HCT116 (cell line): ENCODE results near the gene ZNF367. TPM values are rescaled to one million over a fixed set of nuclear protein-coding genes. Genes with fewer than 3 reads are reported as not detected.

ENCODE experiments used
- ATAC-seq: fragments of 200-7000 bp; cut with Tn5 transposase; 2 replicates; pipeline ENCODE4 v1.9.1; 2020; ENCODE audit warnings: mild to moderate bottlenecking, moderate library complexity
- BruUV-seq: library from RNA; stranded (reverse); fragments of 400-500 nt; replicated peaks from 2 replicates; lab custom pipeline; 2021; lab: Mats Ljungman, UMichigan
- CTCF ChIA-PET: fragments of 300-600 bp; sonication (Branson Sonifier 250); formaldehyde crosslinking; loops from one replicate; lab custom pipeline; 2021; ENCODE audit warnings: antibody characterized with exemption; lab: Charles Lee
- POLR2A ChIA-PET: fragments of 300-600, 350-600 bp; sonication (Branson Sonifier 250); formaldehyde crosslinking; loops from one replicate; lab custom pipeline; 2021; ENCODE audit warnings: antibody characterized with exemption; lab: Charles Lee
- RAD21 ChIA-PET, 2 experiments: fragments of 300-600 bp; sonication (Branson Sonifier 250); formaldehyde crosslinking; loops; one replicate each; lab custom pipeline; 2023; ENCODE audit warnings: low total read pairs in 2 of 2; ENCODE audit not compliant: uncharacterized antibody in 2 of 2, unreplicated experiment in 2 of 2, low non-redundant PET in 1 of 2; lab: Charles Lee
- DNase-seq: peaks from one replicate; pipeline ENCODE4 v3.0.0-alpha.2; 2010; ENCODE audit warnings: low read depth, low spot score
- H2AFZ ChIP-seq: fragments of 200-600 bp; shearing (Covaris generic), sonication (generic); 2 replicates; pipeline ENCODE4 v1.6.1; 2017; ENCODE audit warnings: low read depth, mixed run types, mixed read lengths, antibody characterized with exemption, low read length; ENCODE audit not compliant: poor library complexity, severe bottlenecking
- H3K27ac ChIP-seq: 2 replicates; pipeline ENCODE4 v1.5.1; 2012; ENCODE audit warnings: low read depth, low read length
- H3K27me3 ChIP-seq: fragments of 200-600 bp; sonication (generic); 2 replicates; pipeline ENCODE4 v1.6.1; 2016; ENCODE audit warnings: mixed run types, low read length, mixed read lengths; ENCODE audit not compliant: insufficient read depth
- H3K36me3 ChIP-seq, 2 experiments: fragments of 200-500 bp in 1 of 2; fragments of 200-600 bp in 1 of 2; sonication (Bioruptor generic) in 1 of 2; sonication (generic) in 1 of 2; 2 replicates each; pipeline versions ENCODE4 v1.5.1 to v1.6.1; 2014 to 2016; ENCODE audit warnings: low read length in 2 of 2, inconsistent platforms in 1 of 2, mixed read lengths in 1 of 2, mixed run types in 1 of 2; ENCODE audit not compliant: insufficient read depth in 2 of 2, control insufficient read depth in 1 of 2
- H3K4me1 ChIP-seq, 2 experiments: fragments of 200-600 bp in 1 of 2; sonication (generic) in 1 of 2; 2 replicates each; pipeline versions ENCODE4 v1.5.1 to v1.6.1; 2012 to 2017; ENCODE audit warnings: low read length in 2 of 2, inconsistent platforms in 1 of 2, mild to moderate bottlenecking in 1 of 2, mixed read lengths in 1 of 2, mixed run types in 1 of 2, moderate library complexity in 1 of 2; ENCODE audit not compliant: insufficient read depth in 2 of 2, control insufficient read depth in 1 of 2
- H3K4me2 ChIP-seq: fragments of 200-600 bp; sonication (generic); 2 replicates; pipeline ENCODE4 v1.6.1; 2017; ENCODE audit warnings: mixed run types, low read length, mixed read lengths
- H3K4me3 ChIP-seq, 2 experiments: fragments of 200-600 bp in 1 of 2; sonication (generic) in 1 of 2; replicated peaks in 1 of 2; 2 replicates each; pipeline ENCODE4 v1.5.1; 2011 to 2016; ENCODE audit warnings: low read length in 2 of 2, control low read depth in 1 of 2, low read depth in 1 of 2, mild to moderate bottlenecking in 1 of 2, mixed read lengths in 1 of 2, mixed run types in 1 of 2
- H3K79me2 ChIP-seq: fragments of 200-600 bp; sonication (generic); 2 replicates; pipeline ENCODE4 v1.6.1; 2017; ENCODE audit warnings: mild to moderate bottlenecking, mixed run types, low read length, moderate library complexity, mixed read lengths; ENCODE audit not compliant: insufficient read depth
- H3K9ac ChIP-seq: fragments of 200-600 bp; sonication (generic); 2 replicates; pipeline ENCODE4 v1.6.1; 2016; ENCODE audit warnings: low read length, mixed read lengths
- H3K9me2 ChIP-seq: fragments of 200-600 bp; sonication (generic), shearing (Covaris generic); 2 replicates; pipeline ENCODE4 v1.6.1; 2017; ENCODE audit warnings: mixed run types, mild to moderate bottlenecking, moderate library complexity; ENCODE audit not compliant: insufficient read depth
- H3K9me3 ChIP-seq, 2 experiments: fragments of 200-500 bp in 1 of 2; fragments of 200-600 bp in 1 of 2; sonication (Bioruptor generic) in 1 of 2; sonication (generic) in 1 of 2; 2 replicates each; pipeline ENCODE4 v1.6.1; 2014 to 2017; ENCODE audit warnings: low read length in 2 of 2, mixed read lengths in 2 of 2, inconsistent platforms in 1 of 2, low read depth in 1 of 2, mild to moderate bottlenecking in 1 of 2, mixed run types in 1 of 2, moderate library complexity in 1 of 2; ENCODE audit not compliant: control insufficient read depth in 1 of 2, insufficient read depth in 1 of 2
- H4K20me1 ChIP-seq: fragments of 200-600 bp; sonication (generic), shearing (Covaris generic); 2 replicates; pipeline ENCODE4 v1.6.1; 2017; ENCODE audit warnings: mixed run types, mild to moderate bottlenecking, moderate library complexity; ENCODE audit not compliant: insufficient read depth
- EZH2 ChIP-seq: fragments of 200-600 bp; sonication (generic); IDR thresholded peaks from 2 replicates; pipeline ENCODE4 v1.6.1; 2017; ENCODE audit warnings: antibody characterized with exemption, mixed run types
- REST ChIP-seq: IDR thresholded peaks from 2 replicates; pipeline ENCODE4 v1.6.1; 2012; ENCODE audit warnings: low read depth
- YY1 ChIP-seq: IDR thresholded peaks from 2 replicates; pipeline ENCODE4 v1.6.1; 2011; ENCODE audit warnings: low read length, low read depth, moderate library complexity, mild to moderate bottlenecking; ENCODE audit not compliant: insufficient replicate concordance; ENCODE audit errors: extremely low read depth
- intact Hi-C: fragments of 100-400 bp; cut with micrococcal nuclease; formaldehyde crosslinking; loops from 2 replicates; pipeline ENCODE4 v1.10.0; 2022
- total RNA-seq: library from RNA; stranded (reverse); gene quantifications from one replicate; pipeline ENCODE4 v1.2.1, GENCODE V29; 2021; ENCODE audit not compliant: unreplicated experiment

The ZNF367 gene
- total RNA-seq, 1 experiment from 2014 or later: 18.1 TPM

GRCh38 chr9:96423985-96424336, 5.8 kb upstream of the ZNF367 start:
- no peak overlapping the region for H3K9ac ChIP-seq

More at GRCh38 chr9:96423985-96424336, 5.8 kb upstream of the ZNF367 start:
- H4K20me1 ChIP-seq: no peaks in the 10 kb centered on the region
- POLR2A ChIA-PET: no interaction called here
- no peak overlapping the region for H3K4me2 ChIP-seq
- H3K9me2 ChIP-seq: no peaks in the 10 kb centered on the region
- TF ChIP-seq REST (no peak), EZH2 (no peak), YY1 (no peak)
- TF ChIP-seq, all 23 proteins: peak for 0
- Histone ChIP-seq H3K4me1 (peaks cover 22 to 37% of the 10 kb centered on the region in 2 experiments), H3K9me3 (no peaks in the 10 kb centered on the region), H2AFZ (peak overlapping the region; percentile 21), H3K27ac (no peak overlapping the region), H3K4me3 (no peak overlapping the region), H3K79me2 (no peaks in the 10 kb centered on the region), H3K36me3 (no peaks in the 10 kb centered on the region), H3K27me3 (no peaks in the 10 kb centered on the region)
- BruUV-seq: no TSS peak
- ATAC-seq: no peak
- intact Hi-C loops: no loop called here
- ChIA-PET RAD21 (no interaction called here), CTCF (no interaction called here)
- no peak for DNase-seq
